Skeletal muscle cell (primary cell): Measurements from ENCODE around the gene SYT15B.
"Not testable (repeated sequence)": the region's sequence is repeated elsewhere in the genome, so short reads cannot be mapped to it uniquely, and the experiment has no call there.

Experiments used
- DNase-seq: peaks from one replicate; pipeline ENCODE4 v3.0.0-alpha.2; 2010; ENCODE audit warnings: low read depth
- H3K4me3 ChIP-seq: 2 replicates; pipeline ENCODE4 v1.5.1; 2011; ENCODE audit warnings: low read depth, mild to moderate bottlenecking, control low read depth, low read length, moderate library complexity

The SYT15B gene

DNA sequence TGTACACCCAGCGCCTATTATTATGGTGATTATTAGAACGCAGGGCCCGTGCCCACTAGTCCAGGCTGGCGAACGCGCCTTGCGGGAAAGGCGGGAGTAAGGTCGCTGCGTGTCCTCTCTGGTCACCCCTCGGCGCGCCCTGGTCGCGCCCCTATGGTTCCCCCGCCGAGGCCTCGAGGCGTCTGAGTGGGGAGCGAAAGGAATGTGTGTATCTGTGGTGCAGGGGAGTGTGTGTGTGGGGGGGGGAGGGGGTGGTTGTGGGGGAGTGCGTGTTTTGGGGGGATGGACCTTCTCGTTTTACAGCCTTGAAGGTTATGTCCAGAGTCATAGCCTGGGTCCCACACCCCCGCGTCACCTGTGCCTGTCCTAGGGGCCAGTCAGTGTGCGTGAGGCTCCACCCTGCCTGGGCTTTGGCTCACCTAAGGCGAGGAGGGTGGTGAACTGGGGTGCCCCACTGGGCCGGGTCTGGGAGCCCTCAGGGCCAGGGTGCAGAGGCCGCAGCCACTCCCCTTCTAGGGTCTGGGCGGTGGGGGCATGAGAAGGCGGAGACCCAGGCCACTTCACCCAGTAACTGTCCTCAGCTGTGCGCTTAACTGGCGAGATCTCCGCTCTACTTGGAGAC is at the start of gene SYT15B:
Gene SYT15B, minus strand, starts transcription at position 39 of the 622 bp plus-strand sequence. CDS start 952 bp downstream, outside the sequence.
- peak within 1 kb of the TSS; percentile 26 for H3K4me3 ChIP-seq
- not testable (repeated sequence) for DNase-seq

DNA sequence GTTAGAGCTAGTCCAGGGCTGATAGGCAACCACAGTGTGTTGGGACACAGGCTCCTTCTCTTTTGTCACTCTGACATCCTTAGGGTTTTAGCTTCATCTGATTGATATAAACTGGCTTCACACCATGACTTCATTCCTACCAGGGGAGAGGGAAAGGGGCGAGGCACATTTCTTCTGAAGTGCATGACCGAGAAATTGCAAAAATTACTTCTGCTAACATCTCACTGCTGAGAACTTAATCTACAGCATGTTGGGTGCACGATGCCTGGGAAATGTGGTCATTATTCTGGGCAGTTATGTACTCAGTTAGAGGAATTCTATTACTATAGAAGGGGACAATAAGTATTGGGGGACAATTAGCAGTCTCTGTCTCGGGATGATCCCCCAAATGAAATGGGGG is 16.2 kb upstream of the SYT15B start:
- H3K4me3 ChIP-seq, DNase-seq: not testable (repeated sequence)

DNA sequence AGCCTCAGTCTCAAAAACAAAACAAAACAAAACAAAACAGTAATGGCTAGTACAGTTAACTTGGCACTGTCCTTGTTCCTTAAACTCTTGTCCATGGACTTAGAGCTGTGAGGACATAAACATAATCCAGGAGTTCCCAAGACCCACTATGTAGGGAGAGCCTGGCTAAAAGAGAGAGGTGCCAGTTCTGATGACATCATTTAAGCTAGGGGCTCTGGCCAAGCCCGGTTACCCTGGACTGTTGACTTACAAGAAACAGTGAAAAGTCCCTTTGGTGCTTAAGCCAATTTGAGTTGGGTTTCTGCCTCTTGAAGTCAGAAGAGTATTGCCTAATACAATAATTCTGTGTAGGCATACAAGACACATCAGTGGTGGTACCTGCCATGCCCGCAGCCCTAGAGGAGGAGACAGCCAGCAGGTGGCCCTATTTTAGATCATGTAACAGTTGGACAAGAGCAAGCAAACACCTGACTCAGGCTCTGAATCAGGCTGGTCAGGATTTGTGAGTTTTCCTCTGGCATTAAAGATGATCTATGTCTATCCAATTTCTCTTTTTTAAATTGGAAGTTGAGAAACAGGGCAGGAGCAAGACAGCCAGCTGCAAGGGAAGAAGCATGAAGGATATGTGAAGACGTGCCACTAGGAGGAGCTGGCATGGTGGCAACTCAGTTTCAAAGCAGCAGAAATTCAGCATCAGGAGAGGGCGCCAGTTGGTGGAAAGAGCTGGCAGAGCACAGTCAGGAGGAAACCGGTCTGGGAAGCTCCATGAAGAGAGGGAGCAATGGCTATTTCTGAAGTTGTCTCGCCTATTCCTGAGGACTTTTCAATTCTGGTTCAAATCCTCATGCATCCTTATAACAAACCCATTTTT is 12.2 kb upstream of the SYT15B start:
- not testable (repeated sequence) for H3K4me3 ChIP-seq
- peak; percentile 13 for DNase-seq

DNA sequence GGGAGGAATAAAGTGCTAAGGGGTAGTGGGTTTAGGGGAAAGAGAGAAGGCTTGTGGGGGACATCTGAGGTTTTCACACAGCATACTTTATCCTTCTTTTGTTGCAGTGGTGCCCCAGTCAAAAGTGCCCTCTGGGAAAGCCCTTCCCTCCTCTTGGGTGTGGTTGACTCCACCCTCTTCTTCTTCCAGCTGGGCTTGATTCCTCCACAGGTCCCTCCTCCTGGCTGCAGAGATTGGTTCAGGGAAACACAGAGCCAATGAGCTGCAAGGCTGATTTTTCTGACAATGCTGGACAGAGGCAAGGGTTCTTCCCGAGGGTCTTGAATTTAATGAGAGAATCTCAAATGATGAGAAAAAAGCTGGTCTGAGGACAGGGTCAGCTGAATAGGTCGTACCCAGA is 7.4 kb upstream of the SYT15B start:
- DNase-seq, H3K4me3 ChIP-seq: not testable (repeated sequence)

DNA sequence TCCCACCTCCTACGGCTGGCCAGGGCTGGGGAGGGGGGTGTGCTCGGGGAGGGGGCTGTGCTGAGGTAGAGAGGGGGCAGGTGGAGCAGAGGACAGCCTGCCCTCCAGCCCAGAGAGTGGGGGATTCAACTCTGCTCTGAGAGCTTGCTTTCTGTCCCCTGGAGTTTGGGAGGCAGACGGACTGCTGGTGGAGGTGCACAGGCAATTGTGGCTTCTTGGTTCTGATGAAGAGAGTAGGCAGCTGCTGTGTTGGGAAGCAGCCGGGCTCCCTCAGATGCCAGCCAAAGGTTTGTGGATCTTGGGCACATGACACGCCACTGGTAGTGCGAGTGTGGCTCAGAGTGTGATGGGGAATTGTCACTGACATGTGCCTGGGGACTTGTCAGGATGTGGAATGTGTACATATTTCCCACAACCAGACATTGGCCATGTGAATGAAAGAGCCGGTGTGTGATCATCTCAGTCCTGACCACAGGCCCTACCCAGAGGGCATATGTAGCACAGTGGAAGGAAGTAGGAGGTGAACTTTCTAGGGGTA is 5.3 kb upstream of the SYT15B start:
- not testable (repeated sequence) for DNase-seq, H3K4me3 ChIP-seq

DNA sequence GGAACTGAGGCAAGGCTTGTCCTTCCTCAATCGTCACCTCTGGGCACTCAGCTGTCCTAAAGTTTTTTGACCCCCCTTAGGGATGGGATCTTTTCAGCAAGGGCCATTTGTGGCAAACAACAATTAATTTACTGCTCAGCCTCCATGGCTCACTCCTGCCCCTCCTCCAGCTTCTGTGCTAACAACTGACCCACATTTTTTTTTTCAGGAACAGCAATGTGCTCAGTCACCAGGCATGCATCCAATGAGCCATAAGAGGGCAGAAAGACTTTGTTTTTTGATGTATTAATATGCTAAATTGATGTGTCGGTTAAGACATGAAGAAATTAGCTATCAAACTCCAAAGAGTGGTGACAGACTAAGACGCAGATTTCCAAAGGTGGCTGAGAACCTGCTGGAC is 4.7 kb upstream of the SYT15B start:
- DNase-seq: peak; percentile 28

DNA sequence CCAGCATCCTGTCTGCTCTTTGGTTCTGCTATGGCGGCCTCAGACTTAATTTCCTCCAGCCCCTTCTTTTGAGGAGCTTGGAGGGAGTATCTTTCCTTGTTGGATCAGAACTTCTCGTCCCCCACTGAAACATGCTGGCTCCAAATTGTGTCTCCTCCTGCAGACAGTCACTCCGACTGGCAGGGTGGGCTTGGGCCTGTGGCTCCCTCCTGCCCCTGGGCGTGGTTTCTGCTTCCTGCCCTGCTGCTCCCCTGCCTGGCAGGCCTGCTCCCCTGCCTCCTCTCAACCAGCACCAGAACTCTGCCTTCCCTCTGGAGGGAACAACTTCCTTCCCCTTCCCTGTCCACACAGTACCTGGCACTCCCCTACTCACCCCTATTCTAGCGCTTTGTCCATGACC is 3.8 kb upstream of the SYT15B start:
- DNase-seq, H3K4me3 ChIP-seq: not testable (repeated sequence)

More for the DNA sequence above, 4.7 kb upstream of the SYT15B start:
- not testable (repeated sequence) for H3K4me3 ChIP-seq

DNA sequence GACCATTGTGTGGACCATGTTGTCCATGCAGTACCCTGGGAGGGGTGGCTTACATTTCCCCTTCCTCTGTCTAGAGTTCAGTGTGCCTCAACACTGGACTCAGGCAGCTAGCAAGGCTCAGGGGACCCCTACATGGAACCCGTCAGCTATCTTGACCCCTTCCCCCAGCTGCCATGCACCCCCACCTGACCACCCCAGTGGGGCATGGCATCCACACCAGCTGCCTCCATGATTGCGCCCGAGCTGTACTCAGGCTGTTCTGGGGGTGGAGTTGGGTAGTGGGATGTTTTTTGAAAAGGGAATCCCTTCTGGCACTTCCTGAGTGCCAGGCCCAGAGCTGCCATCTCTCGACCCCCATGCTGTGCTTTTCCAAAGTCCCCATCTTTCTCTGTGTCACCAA is 1.8 kb upstream of the SYT15B start:
- H3K4me3 ChIP-seq, DNase-seq: not testable (repeated sequence)

DNA sequence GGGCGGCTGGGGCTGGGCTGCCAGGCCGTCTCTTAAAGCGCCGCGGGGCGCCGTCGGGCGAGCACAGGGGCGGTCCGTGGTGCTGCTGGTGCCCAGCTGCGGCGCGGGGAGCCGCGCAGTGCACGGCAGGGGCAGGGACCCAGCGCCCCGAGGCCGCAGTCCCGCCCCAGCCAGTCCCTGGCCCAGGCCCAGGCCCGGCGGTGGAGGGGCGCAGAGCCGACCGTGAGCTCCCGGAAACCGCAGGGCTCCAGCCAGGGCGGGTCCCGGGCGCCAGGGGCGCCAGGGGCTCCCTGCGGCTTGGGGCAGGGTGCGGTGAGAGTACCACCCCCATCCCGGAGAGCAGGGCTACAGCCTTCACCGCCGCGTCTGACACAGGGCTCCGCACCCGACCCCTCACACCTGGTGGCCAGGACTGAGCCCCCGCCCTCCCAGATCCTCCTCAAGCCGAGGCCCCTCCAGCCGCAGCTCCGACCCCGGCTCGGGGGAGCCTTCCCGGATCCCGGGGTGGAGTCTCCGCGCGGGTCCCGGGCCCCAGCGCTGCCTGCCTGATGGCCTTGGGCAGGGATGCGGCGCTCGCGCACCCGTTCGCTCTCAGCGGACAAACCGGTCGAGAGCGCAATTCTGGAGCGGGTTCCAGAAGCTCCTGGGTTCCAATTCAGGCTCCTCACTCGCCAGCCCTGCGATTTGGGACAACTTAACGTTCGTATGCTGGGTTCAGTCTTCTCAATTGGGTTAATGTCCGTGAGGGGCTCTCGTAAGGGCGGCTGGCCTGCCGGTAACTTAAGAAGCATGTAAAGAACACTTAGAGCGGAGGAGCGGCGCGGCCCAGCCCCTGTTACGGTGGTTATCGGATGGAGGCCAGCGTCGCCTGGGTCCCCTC is 478 bp downstream of the SYT15B start:
- not testable (repeated sequence) for DNase-seq

DNA sequence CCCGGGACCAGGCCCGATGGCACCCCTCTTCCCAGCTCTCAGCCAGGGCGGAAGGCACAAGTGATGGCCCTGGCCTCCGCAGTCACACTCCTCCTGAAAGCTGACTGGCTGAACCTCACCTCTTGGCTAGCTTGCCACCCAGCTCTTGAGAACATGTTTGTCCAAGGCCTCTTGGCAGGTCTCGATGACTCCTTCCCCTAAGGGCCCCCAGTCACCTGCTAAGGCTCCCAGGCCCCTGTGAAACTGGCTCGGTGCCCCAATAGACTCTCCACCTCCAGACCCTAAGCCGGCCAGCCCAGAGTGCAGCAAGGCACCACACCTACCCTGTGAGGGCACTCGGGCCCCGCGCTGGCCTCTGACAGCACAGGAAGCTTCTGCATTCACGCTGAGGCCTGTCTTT is 4.5 kb downstream of the SYT15B start:
- DNase-seq, H3K4me3 ChIP-seq: not testable (repeated sequence)

More for the DNA sequence above, 478 bp downstream of the SYT15B start:
- peak overlapping the region; percentile 26 for H3K4me3 ChIP-seq

DNA sequence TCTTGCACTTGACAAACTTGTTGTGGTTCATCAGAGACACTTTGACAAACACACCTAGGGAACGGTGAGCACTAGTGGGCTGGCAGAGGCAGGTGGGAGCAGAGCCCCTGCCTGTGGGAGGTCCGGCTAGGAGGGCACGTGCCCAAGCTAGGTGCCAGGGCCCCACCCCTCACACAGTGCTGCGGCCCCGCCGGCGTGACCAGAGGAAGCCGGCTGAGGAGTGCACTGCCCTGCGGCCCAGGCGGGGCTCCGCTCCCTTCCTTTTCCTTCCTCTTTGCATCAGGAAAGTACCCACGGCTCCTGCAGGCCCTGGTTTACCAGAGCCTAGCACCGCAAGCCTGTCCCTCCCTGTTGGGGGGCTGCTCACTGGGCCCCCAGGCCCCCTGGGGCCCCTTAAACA is 7.2 kb downstream of the SYT15B start:
- H3K4me3 ChIP-seq, DNase-seq: not testable (repeated sequence)

DNA sequence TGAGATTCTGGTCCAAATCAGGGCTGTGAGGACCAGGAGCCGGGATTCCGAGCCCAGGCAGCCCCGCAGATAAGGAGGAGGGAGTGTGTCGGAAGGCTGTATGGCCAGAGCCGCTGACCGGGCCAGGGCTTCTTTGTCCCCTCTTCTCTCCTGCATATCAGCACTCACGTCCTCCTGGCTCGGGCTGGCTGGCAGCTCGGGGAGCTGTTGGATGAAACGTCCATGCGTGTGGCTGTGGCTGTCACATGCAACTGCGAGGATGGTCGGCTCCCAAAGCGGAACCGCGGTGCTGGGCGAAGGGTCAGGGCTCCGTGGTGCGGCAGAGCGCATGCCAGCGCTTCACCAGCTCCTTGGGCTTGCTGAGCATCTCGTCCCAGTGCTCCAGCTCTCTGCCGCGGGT is 9.5 kb downstream of the SYT15B start:
- DNase-seq: not testable (repeated sequence)

DNA sequence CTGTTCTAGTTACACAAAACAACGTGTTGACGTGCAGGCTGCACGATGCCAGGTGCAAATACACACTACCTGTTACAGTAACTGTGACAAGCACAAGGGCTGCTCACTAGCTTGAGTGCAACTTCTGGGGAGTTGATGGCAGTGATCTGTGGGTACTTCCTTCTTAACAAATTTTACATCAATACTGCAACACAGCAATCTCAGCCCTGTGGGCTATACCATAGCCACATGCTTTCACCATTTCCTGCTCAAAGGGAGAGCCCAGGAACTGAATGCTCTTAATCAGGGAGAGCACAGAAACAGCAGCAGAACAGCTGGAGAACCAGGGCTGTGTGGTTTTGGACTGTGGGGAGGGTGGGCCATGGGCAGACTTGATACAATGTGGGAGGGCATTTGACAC is 10.2 kb downstream of the SYT15B start:
- not testable (repeated sequence) for H3K4me3 ChIP-seq, DNase-seq

More for the DNA sequence above, 9.5 kb downstream of the SYT15B start:
- H3K4me3 ChIP-seq: not testable (repeated sequence)

DNA sequence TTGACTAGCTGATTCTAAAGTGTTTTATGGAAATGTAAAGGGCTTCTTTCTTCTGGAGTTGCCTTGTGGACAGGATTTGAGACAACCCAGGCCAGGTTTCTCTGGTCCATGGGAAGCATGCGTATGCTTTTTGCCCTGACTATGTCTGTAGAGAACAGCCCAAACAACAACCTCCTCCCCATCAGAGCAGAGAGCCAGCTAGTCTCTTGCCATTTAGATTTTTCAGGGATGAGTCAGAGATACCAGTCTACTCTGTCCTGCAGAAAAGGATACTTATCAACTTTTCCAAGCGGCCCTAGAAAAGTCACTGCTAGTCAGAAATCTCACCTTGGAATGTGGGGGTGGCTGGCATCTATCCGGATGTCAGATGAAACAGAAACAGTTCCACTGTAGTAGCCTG is 11.6 kb downstream of the SYT15B start:
- DNase-seq, H3K4me3 ChIP-seq: not testable (repeated sequence)

DNA sequence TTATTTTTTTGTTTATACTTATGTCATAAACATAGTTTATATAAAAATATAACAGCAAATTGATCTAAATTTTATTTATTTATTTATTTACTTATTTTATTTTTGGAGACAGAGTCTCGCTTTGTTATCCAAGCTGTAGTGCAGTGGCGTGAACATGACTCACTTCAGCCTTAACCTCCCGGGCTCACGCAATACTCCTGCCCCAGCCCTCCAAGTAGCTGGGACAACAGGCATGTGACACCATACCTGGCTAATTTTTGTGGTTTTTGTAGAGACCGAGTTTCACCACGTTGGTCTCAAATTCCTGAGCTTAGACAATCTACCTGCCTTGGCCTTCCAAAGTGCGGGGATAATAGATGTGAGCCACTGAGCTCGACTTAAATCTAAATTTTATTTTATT is 13.0 kb downstream of the SYT15B start:
- not testable (repeated sequence) for DNase-seq, H3K4me3 ChIP-seq

DNA sequence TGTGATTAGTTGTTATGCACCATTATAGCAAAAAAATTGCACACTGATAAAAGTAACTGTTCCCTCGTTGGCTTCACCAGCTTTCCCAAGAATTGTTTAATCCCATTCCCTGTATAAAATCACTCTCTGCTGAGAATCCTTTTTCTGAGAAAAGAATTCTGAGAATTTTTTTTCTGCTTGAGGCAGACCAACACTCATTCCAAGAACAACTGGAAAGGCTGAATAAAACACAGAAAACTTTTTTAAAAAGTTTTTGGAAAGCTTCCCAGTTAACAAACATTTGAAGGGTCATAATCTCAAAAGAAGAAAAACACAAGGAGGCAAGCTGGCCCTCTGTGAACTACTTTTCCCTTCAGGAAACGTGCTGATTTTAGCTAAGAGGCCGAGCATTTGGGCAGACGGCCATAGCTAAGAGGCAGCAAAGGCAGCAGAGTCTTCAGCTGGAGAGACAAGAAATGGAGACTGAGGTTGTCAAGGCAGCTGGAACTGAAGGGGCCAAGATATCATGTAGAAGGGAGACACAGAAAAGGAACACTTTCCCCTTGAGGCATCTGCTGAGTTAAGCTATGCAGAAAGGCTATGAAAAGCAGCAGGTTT is 16.5 kb downstream of the SYT15B start:
- not testable (repeated sequence) for H3K4me3 ChIP-seq, DNase-seq

DNA sequence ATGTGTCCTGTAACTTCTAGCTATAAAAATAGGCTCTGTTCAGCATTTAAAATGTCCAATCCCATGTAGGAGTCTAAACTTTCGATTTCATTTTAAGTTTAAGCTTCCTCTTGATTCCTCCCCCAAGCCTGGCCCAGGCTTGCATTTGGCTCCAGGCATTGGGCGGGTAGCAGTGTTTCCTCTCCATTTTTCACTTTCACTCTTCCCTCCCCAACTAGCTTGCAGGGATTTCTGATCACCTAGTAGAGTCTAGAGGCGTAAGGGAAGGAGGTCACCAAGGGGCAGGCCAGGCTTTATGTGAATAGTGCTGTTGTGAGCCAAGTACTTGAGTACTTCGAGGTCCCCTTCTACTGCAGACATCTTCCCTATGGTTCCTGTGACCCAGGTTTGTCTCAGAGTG is 18.5 kb downstream of the SYT15B start:
- H3K4me3 ChIP-seq: not testable (repeated sequence)

DNA sequence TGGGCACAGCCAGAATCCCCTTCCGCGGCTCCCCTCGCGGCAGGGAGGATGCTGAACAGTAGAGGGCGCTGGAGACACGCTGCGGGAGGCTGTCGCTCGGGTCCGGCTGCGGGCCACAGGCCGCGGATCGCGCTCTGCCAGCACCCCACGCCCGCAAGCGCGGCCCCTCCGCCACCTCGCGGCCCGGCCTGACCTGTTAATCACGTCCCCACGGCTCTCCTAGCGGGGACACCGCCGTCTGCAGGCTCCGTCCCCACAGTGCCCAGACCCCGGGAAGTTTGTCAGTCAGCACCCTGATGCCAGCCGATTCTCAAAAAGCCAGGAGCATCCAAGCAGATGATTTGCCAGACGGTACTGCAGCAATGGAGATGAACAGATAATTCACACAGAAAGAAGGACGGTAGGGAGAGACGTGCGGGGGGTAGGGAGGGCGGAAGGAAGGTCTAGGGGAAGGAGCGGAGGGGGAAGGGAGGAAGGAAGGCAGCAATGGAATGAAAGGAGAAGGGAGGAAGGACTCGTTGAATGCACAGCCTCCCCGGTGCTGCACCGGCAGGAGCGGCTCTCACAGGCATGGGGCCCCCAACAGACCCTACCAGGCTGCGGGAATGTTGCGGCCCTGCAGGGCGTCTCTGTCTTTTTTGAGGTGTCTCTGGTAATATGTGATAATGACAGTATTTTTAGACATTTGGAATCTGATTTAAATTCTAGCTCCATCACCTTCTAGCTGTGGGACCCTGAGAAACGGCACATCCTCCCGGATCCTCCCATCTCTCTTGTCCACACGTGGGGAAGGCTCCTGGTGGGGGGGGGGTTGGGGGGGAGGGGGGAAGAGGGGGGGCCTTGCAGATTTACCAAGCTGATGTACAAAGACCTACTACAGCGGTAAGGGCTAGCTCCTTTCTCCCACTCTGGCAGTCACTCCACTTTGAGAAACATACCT is 19.5 kb downstream of the SYT15B start:
- not testable (repeated sequence) for DNase-seq
- peak overlapping the region; percentile 39 for H3K4me3 ChIP-seq

More for the DNA sequence above, 18.5 kb downstream of the SYT15B start:
- not testable (repeated sequence) for DNase-seq
